ACC112 (cell line): ENCODE results near the gene AGBL1.

Source experiments
- H2AFZ ChIP-seq: fragments of 200-600 bp; sonication (generic); one replicate; pipeline ENCODE4 v1.6.0; 2017; ENCODE audit warnings: antibody characterized with exemption, low read length; ENCODE audit not compliant: unreplicated experiment
- H3K27ac ChIP-seq: fragments of 200-600 bp; sonication (generic); 2 replicates; pipeline ENCODE4 v1.5.1; 2014; ENCODE audit warnings: low read depth, mild to moderate bottlenecking, antibody characterized with exemption, low read length, moderate library complexity
- H3K27me3 ChIP-seq: fragments of 200-600 bp; sonication (generic); 2 replicates; pipeline ENCODE4 v1.6.1; 2014; ENCODE audit warnings: mild to moderate bottlenecking, antibody characterized with exemption, low read length, moderate library complexity, mixed read lengths; ENCODE audit not compliant: insufficient read depth
- H3K36me3 ChIP-seq: fragments of 200-600 bp; sonication (generic); 2 replicates; pipeline ENCODE4 v1.6.1; 2016; ENCODE audit warnings: mild to moderate bottlenecking, antibody characterized with exemption, low read length, moderate library complexity, mixed read lengths; ENCODE audit not compliant: insufficient read depth
- H3K4me1 ChIP-seq: fragments of 200-600 bp; sonication (generic); one replicate; pipeline ENCODE4 v1.6.1; 2016; ENCODE audit warnings: low read length, mixed read lengths; ENCODE audit not compliant: insufficient read depth, unreplicated experiment, control insufficient read depth
- H3K4me3 ChIP-seq: fragments of 200-600 bp; sonication (generic); 2 replicates; pipeline ENCODE4 v1.5.1; 2014; ENCODE audit warnings: mild to moderate bottlenecking, low read depth, low read length
- H3K79me2 ChIP-seq: fragments of 200-600 bp; sonication (generic); one replicate; pipeline ENCODE4 v1.6.0; 2016; ENCODE audit warnings: low read length; ENCODE audit not compliant: control insufficient read depth, unreplicated experiment, insufficient read depth

The AGBL1 gene

DNA sequence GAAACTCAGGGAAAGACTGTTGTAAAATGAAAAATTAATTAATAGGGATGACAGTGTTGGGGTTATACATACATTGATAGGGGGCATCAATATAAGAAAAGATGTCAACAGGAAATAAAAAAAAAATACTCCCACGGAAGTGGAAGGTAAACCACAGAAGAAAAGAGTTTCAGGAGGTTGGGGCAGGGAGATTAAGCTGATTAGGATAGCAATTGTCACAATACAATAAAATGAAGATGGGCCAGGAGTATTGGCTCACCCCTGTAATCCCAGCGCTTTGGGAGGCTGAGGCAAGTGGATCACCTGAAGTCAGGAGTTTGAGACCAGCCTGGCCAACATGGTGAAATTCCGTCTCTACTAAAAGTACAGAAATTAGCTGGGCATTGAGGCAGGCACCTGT, 536.1 kb downstream of the AGBL1 start:
- Histone ChIP-seq H3K27ac (no peak overlapping the region), H3K36me3 (no peaks in the 10 kb centered on the region), H3K4me3 (no peak overlapping the region), H3K79me2 (no peaks in the 10 kb centered on the region), H2AFZ (no peak overlapping the region), H3K4me1 (no peaks in the 10 kb centered on the region), H3K27me3 (no peaks in the 10 kb centered on the region)

DNA sequence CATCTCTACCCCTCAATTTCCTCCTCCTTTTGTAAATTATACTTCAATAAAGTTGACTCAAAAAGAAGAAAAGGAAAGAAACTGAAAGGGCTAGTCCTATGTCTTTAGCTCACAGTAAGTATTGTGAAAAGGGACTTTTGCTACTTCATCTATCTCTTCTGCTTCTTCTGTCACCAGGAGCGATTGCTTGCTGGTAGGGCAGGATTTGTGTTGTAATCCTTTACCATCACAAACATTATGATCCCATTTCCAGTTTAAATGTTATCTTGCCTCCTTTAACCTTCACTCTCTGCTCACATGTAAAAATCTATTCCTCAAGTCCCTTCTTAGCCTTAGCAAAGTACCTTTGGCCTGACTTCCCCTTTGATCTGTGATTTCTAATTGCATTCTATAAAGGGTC, 537.1 kb downstream of the AGBL1 start:
- no peak overlapping the region for H3K27ac ChIP-seq
- no peaks in the 10 kb centered on the region for H3K36me3 ChIP-seq
- H3K4me1 ChIP-seq: no peaks in the 10 kb centered on the region
- no peaks in the 10 kb centered on the region for H3K27me3 ChIP-seq
- H3K79me2 ChIP-seq: no peaks in the 10 kb centered on the region
- no peak overlapping the region for H2AFZ ChIP-seq
- no peak overlapping the region for H3K4me3 ChIP-seq

DNA sequence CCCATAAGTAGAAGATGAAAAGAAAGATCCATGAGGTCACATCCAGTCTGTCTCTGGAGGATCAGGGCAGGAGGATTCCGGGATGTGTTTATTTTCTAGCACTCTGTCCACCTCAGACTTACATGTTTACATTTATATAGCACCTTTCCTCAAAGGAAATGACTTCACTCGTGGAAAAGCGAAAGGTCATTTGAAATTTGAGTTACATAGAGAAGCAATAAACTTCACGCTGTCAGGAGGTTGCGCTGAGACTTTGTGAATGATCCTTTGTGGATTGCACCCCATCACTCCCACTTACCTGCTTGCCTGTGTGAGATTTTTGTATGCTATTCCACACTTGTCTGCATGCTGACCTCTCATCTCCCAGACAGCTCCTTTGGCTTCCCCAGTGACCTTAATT, 540.5 kb downstream of the AGBL1 start:
- no peaks in the 10 kb centered on the region for H3K79me2 ChIP-seq
- H3K27me3 ChIP-seq: no peaks in the 10 kb centered on the region
- H2AFZ ChIP-seq: no peak overlapping the region
- no peaks in the 10 kb centered on the region for H3K36me3 ChIP-seq
- no peak overlapping the region for H3K4me3 ChIP-seq
- H3K27ac ChIP-seq: no peak overlapping the region
- H3K4me1 ChIP-seq: no peaks in the 10 kb centered on the region

DNA sequence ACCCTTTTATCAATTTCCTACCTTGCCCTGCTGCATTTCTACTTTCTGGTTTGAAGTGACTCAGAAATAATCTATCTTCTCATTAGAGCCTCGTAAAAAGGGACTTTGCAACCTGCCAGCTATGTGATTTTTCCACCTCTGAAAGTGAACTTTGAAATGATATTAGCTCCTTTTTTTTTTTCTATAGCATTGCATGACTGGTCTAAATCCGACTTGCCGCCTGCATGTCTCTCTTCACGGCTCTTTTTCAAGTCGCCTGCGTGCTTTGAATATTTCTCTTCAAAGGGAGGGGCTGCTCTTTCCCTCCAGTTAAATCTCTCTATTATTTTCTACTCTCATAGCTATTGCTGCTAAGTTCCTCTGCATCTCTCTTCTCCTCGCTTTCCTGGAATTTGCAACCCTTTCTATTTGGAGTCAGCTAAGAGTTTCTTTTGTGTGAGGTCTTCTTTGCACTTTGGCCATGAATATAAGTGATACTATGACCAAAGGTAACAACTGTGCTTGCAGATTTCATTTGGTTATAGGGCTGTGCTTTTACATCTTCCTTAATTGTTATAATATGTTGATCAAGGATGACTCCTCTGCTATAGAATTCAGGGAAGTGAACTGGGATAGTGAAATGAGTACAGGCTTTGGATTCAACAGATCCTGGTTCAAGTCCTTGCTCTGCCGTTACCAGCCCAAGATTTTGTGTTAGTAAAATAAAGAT, 541.1 kb downstream of the AGBL1 start:
- H3K36me3 ChIP-seq: no peaks in the 10 kb centered on the region
- H3K79me2 ChIP-seq: no peaks in the 10 kb centered on the region
- no peak overlapping the region for H3K27ac ChIP-seq
- no peaks in the 10 kb centered on the region for H3K27me3 ChIP-seq
- no peaks in the 10 kb centered on the region for H3K4me1 ChIP-seq
- no peak overlapping the region for H3K4me3 ChIP-seq
- no peak overlapping the region for H2AFZ ChIP-seq

DNA sequence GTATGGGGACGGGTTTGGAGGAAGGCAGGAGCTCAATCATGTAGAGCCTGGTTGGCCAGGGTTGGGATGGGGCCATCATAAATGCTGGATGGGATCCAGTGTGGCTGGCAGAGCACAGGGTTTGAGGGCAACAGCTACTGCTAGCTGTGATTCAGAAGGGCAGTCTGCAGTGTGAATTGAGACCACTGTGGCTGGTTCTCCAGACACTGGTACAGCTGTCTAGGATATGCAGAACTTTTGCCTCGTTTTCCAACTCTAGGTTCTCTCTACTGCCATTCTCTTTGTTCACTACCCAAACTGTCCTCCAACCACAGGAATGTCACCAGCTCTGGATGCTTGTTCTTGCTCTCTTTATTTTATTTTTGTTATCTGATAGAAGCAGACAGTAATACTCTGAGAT, 543.6 kb downstream of the AGBL1 start:
- Histone ChIP-seq H3K4me3 (no peak overlapping the region), H3K79me2 (no peaks in the 10 kb centered on the region), H2AFZ (no peak overlapping the region), H3K36me3 (no peaks in the 10 kb centered on the region), H3K27ac (no peak overlapping the region), H3K27me3 (no peaks in the 10 kb centered on the region), H3K4me1 (no peaks in the 10 kb centered on the region)

DNA sequence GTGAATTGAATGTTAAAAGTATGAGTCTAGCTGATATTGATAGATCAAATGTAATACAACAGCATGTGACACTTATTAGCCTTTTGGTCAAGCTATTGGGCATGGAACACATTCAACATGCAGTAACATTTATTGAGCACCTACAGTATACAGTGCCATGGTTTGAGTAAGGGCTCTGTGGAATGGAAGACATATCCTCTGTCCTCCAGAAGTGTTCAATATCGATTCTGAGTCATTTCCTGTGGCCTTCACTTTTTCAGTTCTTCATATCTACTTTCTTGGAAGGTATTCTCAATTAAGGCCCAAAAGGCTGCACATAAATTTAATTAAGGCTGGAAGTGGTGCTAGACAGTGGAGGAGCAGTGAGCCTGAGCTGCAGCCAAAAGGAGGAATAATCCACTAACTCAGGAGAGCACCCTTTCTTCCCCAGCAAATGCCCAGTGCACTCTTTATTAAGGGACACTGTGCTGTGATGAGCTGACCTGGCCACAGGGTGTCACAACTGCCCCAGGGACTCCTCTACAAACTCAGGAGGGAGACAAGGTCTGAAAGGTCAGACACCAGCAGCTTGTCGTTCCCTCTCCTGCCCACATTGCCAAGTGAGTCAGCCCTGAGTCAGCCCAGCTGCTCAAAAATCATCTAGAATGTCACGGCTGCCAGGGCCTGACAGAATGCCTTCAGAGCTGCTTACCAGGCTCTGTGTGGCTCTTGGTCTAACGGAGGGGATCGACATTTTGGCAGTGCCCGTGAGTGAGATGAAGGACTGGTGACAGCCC, 544.8 kb downstream of the AGBL1 start:
- no peaks in the 10 kb centered on the region for H3K4me1 ChIP-seq
- H3K4me3 ChIP-seq: no peak overlapping the region
- H3K27me3 ChIP-seq: no peaks in the 10 kb centered on the region
- no peak overlapping the region for H3K27ac ChIP-seq
- no peaks in the 10 kb centered on the region for H3K36me3 ChIP-seq
- no peak overlapping the region for H2AFZ ChIP-seq
- no peaks in the 10 kb centered on the region for H3K79me2 ChIP-seq

DNA sequence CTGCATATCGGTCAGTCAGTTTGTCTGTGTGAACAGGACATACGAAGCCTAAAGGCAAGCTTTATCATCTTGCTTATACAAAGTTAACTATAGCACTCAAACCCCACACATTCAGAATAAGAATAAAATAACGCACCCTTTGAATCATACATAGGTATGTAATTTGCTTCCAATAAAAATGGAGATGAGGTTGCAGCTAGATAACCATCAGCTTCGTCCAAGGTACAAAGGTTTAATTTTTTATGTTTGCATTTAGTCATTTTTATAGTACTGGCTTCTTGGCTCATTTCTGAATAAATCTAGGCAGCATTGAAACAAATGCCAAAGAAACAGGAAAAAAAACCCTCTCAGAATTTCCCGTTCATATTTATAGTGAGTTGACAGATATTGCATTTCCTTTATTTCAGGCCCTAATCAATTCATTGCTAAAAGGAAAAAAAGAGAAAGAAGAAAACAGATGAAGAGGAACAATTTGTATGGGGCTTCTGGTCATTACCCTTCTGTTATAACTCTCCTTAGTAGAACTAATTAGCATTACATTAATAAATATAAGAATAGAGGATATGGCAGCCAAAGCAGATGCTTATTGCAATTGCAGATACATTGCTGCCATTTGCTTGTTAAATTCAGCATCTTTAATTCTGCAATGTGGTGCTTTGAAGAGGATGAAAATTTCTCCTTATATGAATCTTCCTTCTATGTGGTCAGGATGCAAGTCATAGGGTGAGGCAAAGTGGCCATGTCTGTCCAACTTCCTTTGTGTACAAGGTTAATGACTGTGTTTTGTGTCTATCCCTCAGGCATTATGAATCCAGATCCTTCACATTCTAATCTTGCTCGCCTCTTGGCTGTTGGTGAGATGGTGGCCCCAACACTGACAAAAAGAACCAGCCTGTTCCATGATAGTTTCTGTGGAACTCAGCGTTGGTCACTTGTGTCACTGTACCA, 550.0 kb downstream of the AGBL1 start:
- Histone ChIP-seq H3K79me2 (no peaks in the 10 kb centered on the region), H3K36me3 (no peaks in the 10 kb centered on the region), H3K27ac (no peak overlapping the region), H3K27me3 (no peaks in the 10 kb centered on the region), H3K4me3 (no peak overlapping the region), H2AFZ (no peak overlapping the region), H3K4me1 (no peaks in the 10 kb centered on the region)

DNA sequence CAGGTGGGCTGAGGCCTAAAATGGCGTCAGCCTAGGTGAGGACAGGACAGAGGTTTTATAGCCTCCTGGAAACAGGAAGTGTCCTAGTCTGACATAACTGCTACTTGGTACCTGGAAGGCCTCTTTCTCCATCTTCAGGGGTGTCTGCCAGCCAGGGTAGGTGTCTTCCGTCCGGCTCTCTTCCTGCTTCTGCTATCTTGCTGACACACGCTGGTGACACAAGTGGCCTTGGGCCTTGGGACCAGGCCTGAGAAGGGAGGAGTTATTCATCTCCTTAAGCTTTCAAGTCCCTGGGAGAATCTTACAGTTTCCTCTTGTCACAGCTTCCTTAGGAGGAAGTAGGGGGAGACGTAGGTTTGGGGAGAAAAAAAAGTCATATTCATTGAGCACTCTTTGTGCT, 551.3 kb downstream of the AGBL1 start:
- H3K79me2 ChIP-seq: no peaks in the 10 kb centered on the region
- H3K36me3 ChIP-seq: no peaks in the 10 kb centered on the region
- no peaks in the 10 kb centered on the region for H3K27me3 ChIP-seq
- no peak overlapping the region for H2AFZ ChIP-seq
- H3K4me3 ChIP-seq: no peak overlapping the region
- H3K4me1 ChIP-seq: no peaks in the 10 kb centered on the region
- no peak overlapping the region for H3K27ac ChIP-seq

DNA sequence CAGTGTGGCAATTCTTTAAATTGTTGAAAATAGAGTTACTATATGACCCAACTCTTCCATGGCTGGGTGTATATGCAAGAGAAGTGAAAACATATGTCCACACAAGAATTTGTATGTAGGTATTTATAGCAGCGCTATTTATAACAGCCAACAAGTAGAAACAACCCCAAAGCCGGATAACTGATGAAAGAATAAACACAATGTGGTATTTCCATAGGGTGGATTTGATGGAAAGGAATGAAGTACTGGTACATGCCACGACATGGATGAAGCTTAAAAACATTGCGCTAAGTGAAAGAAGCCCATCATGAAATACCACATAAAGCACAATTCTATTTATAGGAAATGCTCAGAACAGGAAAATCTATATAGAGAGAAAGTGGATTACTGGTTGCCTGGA, 554.5 kb downstream of the AGBL1 start:
- no peaks in the 10 kb centered on the region for H3K36me3 ChIP-seq
- H3K27ac ChIP-seq: no peak overlapping the region
- no peaks in the 10 kb centered on the region for H3K4me1 ChIP-seq
- no peaks in the 10 kb centered on the region for H3K79me2 ChIP-seq
- no peak overlapping the region for H2AFZ ChIP-seq
- no peak overlapping the region for H3K4me3 ChIP-seq
- H3K27me3 ChIP-seq: no peaks in the 10 kb centered on the region

DNA sequence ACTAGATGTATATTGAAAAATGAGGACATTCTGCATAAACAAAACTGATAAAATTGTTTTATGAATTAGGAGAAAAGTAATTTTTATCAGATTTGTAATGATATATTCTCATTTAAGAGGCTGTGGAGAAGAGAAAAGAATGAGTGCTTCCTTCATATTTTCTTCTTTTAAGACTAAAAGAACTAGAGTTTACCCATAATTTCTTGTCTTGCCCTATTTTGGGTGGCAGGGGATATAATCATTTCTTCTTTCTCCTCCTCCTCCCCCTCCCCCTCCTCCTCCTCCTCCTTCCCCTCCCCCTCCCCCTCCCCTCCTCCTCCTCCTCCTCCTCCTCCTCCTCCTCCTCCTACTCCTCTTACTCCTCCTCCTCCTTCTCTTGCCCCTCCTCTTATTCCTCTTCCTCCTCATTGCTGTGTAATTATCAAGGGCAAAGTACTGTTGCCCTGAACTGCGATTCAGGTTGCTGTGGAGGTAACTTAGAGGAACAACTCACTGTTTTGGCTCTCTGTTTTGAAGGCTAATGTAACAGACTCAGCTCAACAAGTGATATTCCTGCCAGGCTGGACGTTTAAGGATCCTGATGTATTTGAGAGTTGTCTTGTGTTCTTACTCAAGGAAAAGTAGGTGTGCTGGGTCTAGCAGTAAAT, 555.4 kb downstream of the AGBL1 start:
- H3K4me1 ChIP-seq: no peaks in the 10 kb centered on the region

More for the DNA sequence above, 555.4 kb downstream of the AGBL1 start:
- no peaks in the 10 kb centered on the region for H3K36me3 ChIP-seq
- no peak overlapping the region for H3K4me3 ChIP-seq
- H3K27me3 ChIP-seq: no peaks in the 10 kb centered on the region
- H3K79me2 ChIP-seq: no peaks in the 10 kb centered on the region
- H2AFZ ChIP-seq: no peak overlapping the region
- H3K27ac ChIP-seq: no peak overlapping the region
